GM19455 (cell line): Measurements from ENCODE around the gene TLCD3B.
"Not testable (repeated sequence)": the region's sequence is repeated elsewhere in the genome, so short reads cannot be mapped to it uniquely, and the experiment has no call there.

ENCODE experiments used
- ATAC-seq: cut with Tn5 transposase; IDR thresholded peaks from one replicate; pipeline ENCODE4 v1.9.1; 2021; ENCODE audit not compliant: unreplicated experiment

The TLCD3B gene

DNA sequence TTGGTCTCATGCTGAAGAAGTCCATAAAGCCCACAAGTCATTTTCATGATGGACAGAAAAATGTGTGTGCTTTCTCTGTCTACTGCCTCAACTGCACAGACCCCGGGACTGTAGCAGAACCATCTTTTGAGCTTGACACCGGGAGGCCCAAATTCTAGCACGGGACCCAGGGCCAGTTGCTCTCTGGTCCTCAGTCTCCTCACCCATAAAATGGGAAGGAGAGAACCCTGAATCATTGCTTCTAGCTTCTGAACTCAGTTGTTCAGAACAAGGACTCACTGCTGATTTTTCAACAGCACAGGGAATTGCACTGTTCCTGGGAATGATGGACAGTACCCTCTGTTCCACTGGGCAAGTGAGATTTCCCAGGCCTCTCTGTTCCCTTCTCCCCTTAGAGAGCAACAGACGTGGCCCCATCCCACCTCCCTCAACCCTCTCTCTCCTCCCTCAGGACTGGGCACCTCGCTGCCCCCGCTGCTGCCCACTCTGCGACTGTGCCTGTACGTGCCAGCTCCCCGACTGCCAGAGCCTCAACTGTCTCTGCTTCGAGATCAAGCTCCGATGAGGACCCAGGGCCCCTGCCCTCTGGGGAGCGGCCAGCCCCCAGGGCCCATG is 32.3 kb upstream of the TLCD3B start:
- ATAC-seq, result no peak

DNA sequence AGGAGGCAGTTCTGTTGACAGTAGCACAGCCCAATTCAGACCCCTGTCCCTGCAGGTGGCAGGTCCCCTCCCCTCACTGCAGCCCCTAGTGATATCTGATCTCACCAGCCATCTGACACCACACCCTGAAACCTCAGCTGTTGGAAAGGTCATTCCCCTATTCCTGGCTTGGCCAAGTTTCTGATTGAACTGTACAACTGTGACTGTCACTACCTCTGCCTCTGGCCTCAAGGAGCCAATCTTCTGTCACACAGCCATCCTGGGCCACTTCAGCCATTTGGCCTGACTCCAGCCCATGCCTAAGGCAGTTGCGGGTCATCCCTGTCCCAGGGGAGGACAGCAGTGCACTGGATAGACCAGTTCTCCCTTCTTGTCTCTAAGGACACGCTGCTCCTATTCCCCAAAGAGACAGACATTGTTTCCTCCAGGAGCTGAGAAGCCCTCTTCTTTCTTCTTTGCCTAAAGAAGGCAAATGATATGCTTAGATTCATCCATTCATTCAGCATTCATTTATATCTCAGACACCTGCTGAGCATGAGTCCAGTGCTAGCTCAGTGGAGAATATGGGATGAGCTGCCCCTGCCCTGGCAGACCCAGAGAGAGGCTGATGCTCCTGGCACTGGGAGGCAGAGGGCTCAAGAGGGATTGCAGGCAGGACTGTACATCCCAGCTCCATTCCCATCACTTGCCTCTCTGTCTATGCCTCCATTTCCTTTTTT is 29.9 kb upstream of the TLCD3B start:
- ATAC-seq, result no peak

DNA sequence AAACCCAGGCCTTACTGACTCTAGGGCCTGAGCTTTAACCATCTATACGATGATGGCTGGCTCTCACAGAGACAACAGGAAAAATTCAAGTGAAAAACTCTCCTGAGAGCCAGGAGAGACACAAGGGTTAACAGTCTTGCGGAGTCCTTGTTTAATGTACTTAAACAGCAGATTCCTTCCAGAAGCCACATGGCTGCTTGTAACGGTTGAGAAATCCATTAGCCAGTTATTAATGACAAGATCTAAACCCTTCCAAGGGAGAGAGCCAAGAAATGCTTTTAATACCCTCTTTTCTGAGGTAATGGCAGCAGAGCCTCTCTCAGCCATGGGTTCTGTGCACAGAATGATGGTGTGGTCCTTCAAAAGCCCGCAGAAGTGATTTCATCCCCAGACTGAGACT is 29.3 kb upstream of the TLCD3B start:
- ATAC-seq, result no peak

DNA sequence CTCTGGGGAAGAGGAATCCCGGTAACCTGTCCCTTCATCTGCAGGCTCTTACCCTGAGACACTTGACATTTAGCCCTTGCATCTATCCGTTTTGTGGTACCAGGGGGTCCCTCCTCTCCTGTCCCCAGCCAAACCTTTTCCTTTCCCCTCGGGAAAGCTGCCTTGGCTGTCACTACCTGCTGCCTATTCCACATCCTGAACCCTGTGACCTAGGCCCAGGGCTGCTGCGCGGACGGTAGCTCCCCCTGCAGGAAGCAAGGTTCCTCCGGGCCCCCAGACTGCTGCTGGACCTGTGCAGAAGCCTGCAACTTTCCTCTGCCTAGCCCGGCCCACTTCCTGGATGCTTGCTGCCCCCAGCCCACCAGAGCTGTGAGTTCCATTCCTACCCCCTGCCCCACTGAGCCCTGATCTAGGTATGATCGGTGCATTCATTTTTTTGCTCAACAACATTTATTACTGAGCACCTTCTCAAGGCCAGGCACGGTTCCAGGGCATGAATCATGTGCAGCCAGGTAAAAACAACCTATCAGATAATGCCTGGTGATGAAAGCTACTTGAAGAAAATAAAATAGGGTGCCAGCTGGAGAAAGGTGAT is 24.0 kb upstream of the TLCD3B start:
- ATAC-seq, result no peak

DNA sequence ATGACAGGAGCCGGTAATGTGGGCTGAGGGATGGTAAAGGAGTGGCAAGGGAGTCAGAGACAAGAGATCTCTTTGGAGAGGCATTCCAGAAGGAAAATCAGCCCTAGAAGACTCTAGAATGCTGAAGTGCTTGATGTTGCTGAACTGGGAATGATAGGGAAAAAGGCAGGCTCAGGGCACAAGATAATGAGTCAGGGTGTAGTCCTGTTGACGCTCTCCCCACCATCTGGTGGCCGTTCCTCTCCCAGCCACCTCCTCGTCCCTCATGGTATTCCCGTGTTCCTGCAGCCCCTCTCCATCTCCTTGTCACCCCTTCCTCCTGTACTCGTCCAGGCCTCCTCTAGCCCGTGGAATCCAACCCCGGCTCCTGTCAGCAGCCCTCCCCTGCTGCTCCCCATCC is 23.4 kb upstream of the TLCD3B start:
- no peak for ATAC-seq

DNA sequence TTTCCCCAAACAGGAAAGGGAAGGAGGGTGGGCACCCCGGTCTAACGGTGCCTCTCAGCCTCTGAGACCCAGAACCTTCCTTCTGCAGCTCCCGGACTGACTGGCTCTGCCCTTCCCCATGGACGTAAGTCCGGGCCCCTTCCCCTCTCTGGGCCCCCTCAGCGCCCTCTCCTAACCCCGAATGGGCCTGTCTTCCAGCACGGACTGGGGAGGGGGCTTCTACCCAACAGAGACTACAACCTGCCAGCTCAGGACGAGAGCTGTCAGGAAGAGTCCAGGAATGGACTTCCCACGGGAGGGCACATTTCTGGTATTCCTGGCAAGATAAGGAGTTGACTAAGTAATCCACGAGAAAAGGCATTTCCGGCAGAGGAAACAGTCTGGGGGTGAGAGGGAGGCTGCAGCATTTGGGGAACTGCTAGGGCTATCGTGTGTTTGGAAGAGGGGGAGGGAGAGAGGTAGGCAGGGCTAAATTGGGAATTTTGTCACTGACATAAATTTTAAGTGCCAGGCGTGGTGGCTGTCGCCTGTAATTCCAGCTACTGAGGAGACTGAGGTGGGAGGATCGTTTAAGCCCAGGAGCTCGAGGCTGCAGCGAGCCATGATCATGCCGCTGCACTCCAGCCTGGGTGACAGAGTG is 22.4 kb upstream of the TLCD3B start:
- ATAC-seq, result peak; percentile 17

DNA sequence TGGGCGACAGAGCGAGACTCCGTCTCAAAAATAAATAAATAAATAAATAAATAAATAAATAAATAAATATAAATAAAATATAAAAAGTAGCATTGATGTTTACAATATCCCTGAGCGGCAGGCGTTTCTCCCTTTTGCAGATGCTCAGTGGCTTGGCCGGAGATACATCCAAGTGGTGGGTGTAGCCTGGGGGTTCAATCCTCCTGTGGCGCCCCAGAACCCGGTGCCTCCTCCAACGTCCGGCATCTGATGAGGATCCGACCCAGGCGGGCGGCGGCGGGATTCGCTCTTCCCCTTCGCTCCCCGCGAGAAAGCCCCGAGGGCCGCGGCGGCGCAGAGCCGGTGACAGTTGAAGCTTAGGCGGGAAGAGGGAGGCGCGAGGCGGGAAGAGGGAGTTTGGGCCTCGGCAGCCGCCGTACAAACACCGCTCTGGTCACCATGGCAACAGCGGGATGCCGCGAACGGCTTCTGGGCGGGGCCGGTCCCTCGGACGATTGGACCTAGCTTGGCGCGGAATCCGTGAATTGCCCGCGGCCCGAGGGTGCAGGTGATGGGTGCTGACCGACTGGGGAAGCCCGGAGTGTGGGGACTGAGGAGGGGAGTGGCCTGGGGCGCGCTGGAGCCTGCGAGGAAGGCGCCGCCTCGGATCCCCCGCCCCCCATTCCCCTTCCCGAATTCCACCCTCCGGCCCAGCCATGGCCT is 21.8 kb upstream of the TLCD3B start:
- peak; percentile 65 for ATAC-seq

DNA sequence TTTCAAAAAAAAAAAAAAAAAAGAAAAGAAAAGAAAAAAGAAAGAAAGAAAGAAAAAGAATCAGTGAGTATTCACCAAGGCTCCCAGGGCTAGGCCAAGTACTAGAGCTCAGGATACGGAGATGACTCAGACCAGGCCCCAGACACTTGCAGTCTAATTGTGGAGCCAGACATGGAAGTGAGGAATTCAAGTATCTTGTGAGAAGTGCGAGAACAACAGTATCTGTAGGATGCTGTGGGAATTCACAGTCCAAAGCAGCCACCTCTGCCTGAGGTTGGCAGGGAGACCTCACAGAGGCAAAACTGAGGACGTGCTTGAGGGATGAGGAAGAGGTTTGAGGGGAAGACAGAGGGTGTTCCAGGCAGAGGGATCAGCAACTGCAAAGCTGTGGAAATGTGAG is 20.4 kb upstream of the TLCD3B start:
- ATAC-seq, result no peak

DNA sequence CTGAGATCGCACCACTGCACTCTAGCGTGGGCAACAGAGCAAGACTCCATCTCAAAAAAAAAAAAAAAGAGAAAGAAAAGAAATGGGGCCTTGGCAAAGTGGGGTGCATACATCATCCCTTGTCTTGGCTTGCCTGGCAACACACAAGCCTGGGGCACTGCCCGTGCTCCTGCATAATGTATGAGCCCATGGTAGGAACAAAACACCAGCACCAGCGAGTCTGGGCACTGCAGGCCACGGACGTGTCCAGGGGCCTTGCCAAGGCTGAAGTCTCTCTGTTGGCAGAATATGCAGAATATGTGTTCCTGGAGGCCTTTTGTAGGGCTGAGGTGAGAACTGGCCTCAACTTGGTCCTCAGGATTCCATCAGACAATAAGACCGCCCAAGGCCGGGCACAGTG is 18.8 kb upstream of the TLCD3B start:
- no peak for ATAC-seq

DNA sequence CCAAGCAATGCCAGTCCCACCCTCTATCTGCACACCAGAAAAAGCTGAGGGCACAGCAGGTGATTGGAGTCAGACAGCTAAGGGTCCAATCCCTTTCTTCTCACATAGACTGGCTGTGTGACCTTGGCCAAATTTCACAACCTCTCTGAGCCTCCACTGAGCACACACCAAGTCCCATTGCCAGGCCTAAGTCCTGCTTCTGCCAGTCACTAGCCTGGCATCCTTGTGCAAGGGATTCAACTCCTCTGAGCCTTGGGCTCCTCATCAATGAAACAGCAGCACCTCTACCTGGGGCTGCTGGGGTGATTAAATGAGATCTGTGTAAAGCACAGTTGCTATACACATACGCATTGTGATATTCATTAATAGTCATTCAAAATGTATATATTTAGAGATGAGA is 15.5 kb upstream of the TLCD3B start:
- no peak for ATAC-seq

DNA sequence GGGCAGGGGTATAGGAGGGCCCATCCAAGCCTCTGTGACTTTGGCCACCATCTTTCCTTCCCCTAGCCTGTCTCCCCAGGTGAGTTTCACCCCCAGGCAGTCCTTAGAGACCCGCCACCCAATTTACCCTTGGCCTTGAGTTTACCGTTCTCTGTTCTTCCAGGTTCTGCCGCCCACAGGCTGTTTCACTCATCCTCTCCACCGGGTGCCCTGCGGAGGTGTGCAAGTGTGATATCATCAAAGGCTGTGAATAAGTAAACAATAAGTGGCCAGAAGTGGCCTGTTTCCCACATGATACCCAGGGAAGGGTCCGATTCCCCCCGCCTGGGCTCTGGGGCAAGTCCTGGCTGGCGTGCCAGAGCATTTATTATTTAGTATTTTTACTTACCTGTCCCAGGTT is 15.1 kb upstream of the TLCD3B start:
- ATAC-seq, result no peak

DNA sequence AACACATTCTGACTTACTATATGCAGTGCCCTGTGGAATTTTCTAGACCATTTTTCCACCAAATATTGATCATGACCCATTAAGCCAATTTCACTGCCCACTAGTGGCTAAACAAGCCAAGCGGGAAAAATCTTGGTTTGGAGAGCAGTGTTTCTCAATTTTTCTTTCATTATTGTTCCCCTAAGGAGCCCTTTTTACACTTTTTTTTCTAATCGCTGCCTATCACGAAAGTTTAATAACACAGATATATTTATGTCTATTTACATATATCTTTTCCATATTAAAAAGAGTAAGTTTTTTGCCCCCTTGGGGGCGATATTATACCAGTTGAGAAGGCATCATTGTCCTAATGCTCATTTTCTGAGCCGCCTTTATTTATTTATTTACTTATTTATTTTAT is 10.8 kb upstream of the TLCD3B start:
- ATAC-seq, result no peak

DNA sequence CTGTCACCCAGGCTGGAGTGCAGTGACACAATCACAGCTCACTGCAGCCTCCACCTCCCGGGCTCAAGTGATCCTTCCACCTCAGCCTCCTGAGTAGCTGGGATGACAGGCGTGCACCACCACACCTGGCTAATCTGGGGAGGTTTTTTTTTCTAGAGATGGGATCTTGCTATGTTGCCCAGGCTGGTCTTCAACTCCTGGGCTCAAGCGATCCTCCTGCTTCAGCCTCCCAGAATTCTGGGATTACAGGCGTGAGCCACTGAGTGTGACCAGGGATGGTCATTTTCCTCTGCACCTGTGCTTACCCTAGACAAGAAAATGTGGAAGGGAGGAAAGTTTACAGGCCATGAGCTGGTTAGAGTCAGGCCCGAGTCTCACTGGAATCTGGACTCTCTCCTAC is 9.6 kb upstream of the TLCD3B start:
- ATAC-seq, result not testable (repeated sequence)

DNA sequence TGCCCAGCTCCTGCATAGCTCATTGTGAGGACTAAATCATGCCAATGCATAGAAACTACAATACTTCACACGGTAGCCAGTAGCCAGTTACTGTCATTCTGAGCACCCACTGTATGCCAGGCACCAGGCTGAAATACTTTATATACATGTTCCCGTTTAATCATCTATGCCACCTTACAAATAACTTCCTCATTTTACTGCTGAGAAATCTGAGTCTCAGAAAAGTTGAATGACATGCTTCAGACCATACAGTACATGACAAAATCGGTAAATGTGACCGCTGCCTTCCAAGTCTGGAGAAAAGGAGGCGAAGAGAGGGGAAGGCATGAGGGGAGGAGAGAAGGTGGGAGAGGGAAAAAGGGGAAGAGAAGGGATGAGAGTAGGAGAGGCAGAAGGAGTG is 9.2 kb upstream of the TLCD3B start:
- no peak for ATAC-seq

DNA sequence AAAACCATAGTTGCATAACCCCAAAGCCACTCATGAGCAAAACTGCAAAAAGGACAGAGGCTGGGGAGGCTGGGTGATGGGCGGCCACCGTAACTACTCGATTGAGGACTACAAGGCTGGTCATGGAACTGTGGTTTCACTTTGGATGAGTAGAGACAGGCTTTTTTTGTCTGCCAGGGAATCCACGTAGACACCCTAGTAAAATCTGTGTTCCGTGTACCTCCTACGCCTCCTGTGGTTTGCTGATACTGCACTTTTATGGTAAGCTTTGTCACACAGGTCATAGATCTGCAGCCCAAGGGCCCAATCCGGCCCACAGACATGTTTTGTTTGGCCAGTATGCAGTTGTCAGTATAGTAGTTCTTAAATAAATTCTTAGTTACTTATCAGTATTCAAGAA is 2.2 kb upstream of the TLCD3B start:
- ATAC-seq, result no peak

DNA sequence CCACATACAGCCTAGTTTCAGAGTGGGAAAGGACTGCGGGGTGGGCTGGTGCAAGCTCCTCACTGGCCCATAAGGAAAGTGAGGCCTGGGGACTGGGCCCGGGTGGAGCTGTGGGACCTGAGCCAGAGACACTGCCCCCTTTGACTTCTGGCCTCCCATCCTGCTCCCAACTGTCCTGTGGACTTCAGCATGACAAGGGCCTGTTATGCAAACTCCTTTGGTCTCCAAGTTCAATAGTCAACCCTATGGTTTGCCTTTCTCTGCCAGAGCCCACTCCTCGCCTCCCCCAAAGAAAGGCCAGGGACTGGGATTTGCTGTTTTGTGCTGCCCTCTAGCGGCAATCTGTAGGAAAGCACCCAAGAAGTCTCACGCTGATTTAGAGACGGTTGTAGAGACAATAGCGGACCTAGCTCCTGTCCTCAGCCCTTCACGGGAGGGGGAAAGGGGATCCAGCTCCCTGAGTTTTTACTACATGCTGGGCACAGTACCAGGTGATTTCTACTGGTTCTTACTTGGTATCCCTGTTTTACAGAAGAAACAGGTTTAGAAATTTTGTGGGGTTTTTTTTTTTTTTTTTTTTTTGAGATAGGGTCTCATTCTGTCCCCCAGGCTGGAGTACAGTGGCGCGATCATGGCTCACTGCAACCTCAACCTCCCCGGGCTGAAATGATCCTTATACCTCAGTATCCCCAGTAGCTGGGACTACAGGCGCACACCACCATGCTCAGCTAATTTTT is 1.2 kb upstream of the TLCD3B start:
- no peak for ATAC-seq

DNA sequence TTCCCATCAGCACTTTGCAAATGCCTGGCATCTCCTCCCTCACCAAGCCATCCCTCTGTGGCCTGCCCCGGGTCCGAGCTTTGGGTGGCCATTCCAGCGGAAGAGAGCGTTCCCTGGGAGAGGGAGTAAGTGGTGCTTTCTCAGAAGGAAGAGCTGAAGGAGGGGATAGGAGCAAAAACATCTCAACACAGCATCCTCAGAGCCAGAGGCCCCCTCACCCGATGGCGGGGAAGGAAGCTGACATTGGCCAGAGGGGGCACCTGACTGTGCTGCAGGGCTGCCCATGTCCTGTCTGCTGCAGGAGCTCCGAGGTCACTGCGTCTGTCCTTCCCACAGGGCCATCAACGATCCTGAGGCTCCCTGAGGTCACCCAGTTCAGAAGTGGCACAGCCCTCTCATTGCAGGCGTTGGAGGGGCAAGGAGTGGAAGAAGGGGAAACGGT is 427 bp upstream of the TLCD3B start:
- no peak for ATAC-seq

DNA sequence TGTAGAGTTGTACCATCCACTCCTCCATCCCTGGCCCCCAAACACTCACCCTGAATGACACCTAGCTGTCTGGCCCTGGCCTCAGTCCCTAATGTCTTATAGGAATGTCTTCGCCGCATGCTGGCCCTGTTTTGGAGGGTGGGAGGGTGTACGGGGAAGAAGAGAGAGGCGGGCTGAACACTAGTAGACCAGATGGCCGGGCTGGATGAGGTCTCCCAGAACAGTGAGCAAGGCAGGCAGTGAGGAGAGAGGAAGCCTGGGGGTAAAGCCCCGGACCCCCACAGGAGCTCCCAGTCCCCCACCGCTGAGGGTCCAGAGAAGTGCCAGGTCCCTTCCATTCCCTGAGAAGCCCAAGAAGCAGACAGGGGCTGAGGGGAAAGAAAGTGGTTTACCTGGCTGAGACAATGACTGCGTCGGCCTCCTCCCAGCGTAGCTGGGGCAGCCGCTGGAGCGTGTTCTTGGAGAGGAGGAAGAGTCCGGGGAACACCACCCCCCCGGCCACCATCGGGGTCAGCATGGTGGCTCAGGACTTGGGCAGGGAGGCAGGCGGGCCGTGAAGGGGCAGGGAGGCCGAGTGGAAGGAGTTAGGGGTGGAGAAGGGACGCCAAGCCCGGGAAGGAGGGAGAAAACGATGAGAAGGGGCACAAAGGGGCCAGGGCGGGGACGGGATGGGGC is 923 bp downstream of the TLCD3B start:
- ATAC-seq, result no peak

DNA sequence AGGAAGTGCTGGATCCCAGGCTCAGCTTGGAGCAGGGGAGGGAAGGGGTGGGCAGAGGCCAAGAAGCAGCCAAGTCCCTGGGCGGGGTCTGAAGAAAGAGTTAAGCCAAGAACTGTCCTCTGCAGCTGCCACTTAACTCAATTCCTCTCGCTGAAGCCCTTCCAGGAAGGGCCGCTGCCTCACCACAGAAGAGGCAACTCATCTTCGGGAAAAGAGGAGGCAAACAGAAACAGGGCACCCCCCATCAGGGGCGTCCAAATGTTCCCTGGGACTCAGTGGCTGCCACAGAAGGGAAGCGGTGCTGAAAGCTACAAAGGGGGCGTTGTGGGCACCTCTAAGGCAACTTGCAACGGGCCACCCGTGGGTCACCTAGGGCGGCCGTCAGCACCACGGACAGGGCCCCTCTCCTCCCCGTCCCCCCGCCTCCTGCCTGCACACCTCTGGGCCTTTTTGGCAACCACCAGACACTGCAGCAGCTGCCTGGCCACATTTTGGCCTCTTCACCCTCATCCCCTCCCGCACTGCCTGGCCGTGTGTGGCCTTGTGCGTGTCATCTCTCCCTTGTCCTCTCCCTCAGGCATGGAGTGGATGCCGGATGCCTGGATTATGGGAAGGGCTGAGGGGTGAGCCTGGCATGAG is 2.5 kb downstream of the TLCD3B start:
- no peak for ATAC-seq
